Stimulated activated CD8-positive, alpha-beta memory T cell treated with anti-CD3 and anti-CD28 coated beads, Interleukin-7, amount 100 ng/mL, for 48 hours (primary cell): Measurements from ENCODE around the gene SPAG16.

Source experiments
- DNase-seq, 2 donors: peaks; one replicate each; pipeline ENCODE4 v3.0.0-alpha.2; 2020; ENCODE audit warnings: low read depth in 1 of 2; ENCODE audit errors: extremely low read depth in 1 of 2

The SPAG16 gene

GRCh38 chr2:213284105-213285090, at the start of gene SPAG16:
Gene SPAG16 (plus strand): TSS chr2:213284464.
- peak; percentile 93 to 97 for DNase-seq

GRCh38 chr2:213234641-213235040, 49.6 kb upstream of the SPAG16 start:
- DNase-seq = no peak

GRCh38 chr2:213235741-213236140, 48.5 kb upstream of the SPAG16 start:
- DNase-seq = no peak

GRCh38 chr2:213237251-213237650, 47.0 kb upstream of the SPAG16 start:
- DNase-seq = no peak

GRCh38 chr2:213237787-213238186, 46.5 kb upstream of the SPAG16 start:
- no peak for DNase-seq

- no peak for DNase-seq
Measured at GRCh38 chr2:213238753-213239495, 45.3 kb upstream of the SPAG16 start.

- no peak for DNase-seq
Measured at GRCh38 chr2:213241817-213242216, 42.4 kb upstream of the SPAG16 start.

- no peak for DNase-seq
Measured at GRCh38 chr2:213242653-213243052, 41.6 kb upstream of the SPAG16 start.

GRCh38 chr2:213243189-213244044, 40.8 kb upstream of the SPAG16 start:
- DNase-seq = no peak

- peak in 1 of 2 donors; percentile 16 for DNase-seq
Measured at GRCh38 chr2:213246497-213247281, 37.6 kb upstream of the SPAG16 start.

GRCh38 chr2:213247566-213247965, 36.7 kb upstream of the SPAG16 start:
- no peak for DNase-seq

- DNase-seq = no peak
Measured at GRCh38 chr2:213248637-213249036, 35.6 kb upstream of the SPAG16 start.

- no peak for DNase-seq
Measured at GRCh38 chr2:213249502-213249901, 34.8 kb upstream of the SPAG16 start.

- DNase-seq = no peak
Measured at GRCh38 chr2:213251618-213252017, 32.6 kb upstream of the SPAG16 start.

- no peak for DNase-seq
Measured at GRCh38 chr2:213252206-213252605, 32.1 kb upstream of the SPAG16 start.

GRCh38 chr2:213253162-213253561, 31.1 kb upstream of the SPAG16 start:
- DNase-seq = no peak

GRCh38 chr2:213259266-213259665, 25.0 kb upstream of the SPAG16 start:
- no peak for DNase-seq

GRCh38 chr2:213261237-213261636, 23.0 kb upstream of the SPAG16 start:
- no peak for DNase-seq

GRCh38 chr2:213261715-213262114, 22.5 kb upstream of the SPAG16 start:
- DNase-seq = no peak

GRCh38 chr2:213265679-213266078, 18.6 kb upstream of the SPAG16 start:
- no peak for DNase-seq
